Small intestine (tissue), 7 donors: ENCODE measurements around the gene TRIM15. TPM values are rescaled to one million over a fixed set of nuclear protein-coding genes. Genes with fewer than 3 reads are reported as not detected.
A peak's percentile ranks its signal among the peaks of the same experiment; 100 is the strongest.

Experiments
- DNase-seq, 2 donors: peaks; one replicate each; pipeline versions ENCODE4 v3.0.0 to v3.0.0-alpha.2; 2013
- FAIRE-seq: peaks from 2 replicates; lab custom pipeline; 2012; peaks lifted over from hg19 to GRCh38; lab: Jason Lieb, UNC
- H3K27ac ChIP-seq, 3 donors: one replicate each; pipeline ENCODE4 v1.5.1; 2013; ENCODE audit warnings: low read length in 2 of 3, mild to moderate bottlenecking in 2 of 3, control low read depth in 1 of 3, inconsistent platforms in 1 of 3, low read depth in 1 of 3, moderate library complexity in 1 of 3
- H3K27me3 ChIP-seq, 3 donors: one replicate each; pipeline ENCODE4 v1.6.1; 2013; ENCODE audit warnings: low read length in 3 of 3, inconsistent platforms in 1 of 3; ENCODE audit not compliant: control insufficient read depth in 3 of 3, insufficient read depth in 3 of 3
- H3K36me3 ChIP-seq, 3 donors: one replicate each; pipeline ENCODE4 v1.6.1; 2013; ENCODE audit warnings: low read length in 3 of 3, inconsistent platforms in 1 of 3, low read depth in 1 of 3, mild to moderate bottlenecking in 1 of 3, moderate library complexity in 1 of 3; ENCODE audit not compliant: control insufficient read depth in 3 of 3, insufficient read depth in 2 of 3
- H3K4me1 ChIP-seq, 3 donors: one replicate each; pipeline ENCODE4 v1.6.1; 2013; ENCODE audit warnings: low read length in 2 of 3, inconsistent platforms in 1 of 3, low read depth in 1 of 3, mild to moderate bottlenecking in 1 of 3, moderate library complexity in 1 of 3; ENCODE audit not compliant: control insufficient read depth in 3 of 3, insufficient read depth in 2 of 3
- H3K4me3 ChIP-seq, 3 donors: one replicate each; pipeline ENCODE4 v1.5.1; 2013; ENCODE audit warnings: low read length in 3 of 3, control low read depth in 1 of 3, inconsistent platforms in 1 of 3, low read depth in 1 of 3, mild to moderate bottlenecking in 1 of 3, moderate library complexity in 1 of 3
- H3K9me3 ChIP-seq, 2 donors: one replicate each; pipeline ENCODE4 v1.6.1; 2013; ENCODE audit warnings: low read depth in 1 of 2, low read length in 1 of 2; ENCODE audit not compliant: control insufficient read depth in 2 of 2, insufficient read depth in 1 of 2
- WGBS, 3 donors: extraction: QIAGEN DNeasy Blood & Tissue Kit; methylation state at CpG; one replicate each; pipeline ENCODE4 v1.1.7; 2013; 5-methylcytosine and 5-hydroxymethylcytosine counted together
- polyA plus RNA-seq, 4 donors: library from polyadenylated mRNA; stranded (reverse) in 3 of 4; unstranded in 1 of 4; fragments of 200-250 nt in 3 of 4; fragments of 120-200 nt in 1 of 4; gene quantifications; one replicate each; pipeline versions ENCODE4 v1.2.1 to v1.2.3, GENCODE V29; 2013
- donor health status: healthy with polysubstance abuse.
- donor health status: control.
- donor health status: control.
- donor health status: Bipolar disorder and iron deficiency.
- donor health status: healthy.

The TRIM15 gene
- polyA plus RNA-seq, 4 donors = 26.1 to 122 (median 63.3) TPM

DNA sequence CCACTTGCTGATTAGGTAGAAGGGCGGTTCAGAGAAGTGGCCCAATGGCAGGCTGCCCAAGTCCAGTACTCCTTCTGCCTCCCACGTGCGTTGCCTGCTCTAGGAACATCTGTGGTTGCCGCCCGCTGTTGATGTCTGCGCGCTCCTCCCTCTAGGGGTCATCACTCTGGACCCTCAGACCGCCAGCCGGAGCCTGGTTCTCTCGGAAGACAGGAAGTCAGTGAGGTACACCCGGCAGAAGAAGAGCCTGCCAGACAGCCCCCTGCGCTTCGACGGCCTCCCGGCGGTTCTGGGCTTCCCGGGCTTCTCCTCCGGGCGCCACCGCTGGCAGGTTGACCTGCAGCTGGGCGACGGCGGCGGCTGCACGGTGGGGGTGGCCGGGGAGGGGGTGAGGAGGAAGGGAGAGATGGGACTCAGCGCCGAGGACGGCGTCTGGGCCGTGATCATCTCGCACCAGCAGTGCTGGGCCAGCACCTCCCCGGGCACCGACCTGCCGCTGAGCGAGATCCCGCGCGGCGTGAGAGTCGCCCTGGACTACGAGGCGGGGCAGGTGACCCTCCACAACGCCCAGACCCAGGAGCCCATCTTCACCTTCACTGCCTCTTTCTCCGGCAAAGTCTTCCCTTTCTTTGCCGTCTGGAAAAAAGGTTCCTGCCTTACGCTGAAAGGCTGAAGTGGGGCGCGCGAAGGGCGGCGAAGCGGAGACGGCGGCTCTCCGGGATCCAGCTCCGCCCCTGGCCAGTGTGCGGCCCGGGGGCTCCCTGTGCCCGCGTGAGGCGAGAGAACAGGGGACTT lies 8.5 kb downstream of the TRIM15 start:
- peak in 1 of 2 donors; percentile 34 for DNase-seq

DNA sequence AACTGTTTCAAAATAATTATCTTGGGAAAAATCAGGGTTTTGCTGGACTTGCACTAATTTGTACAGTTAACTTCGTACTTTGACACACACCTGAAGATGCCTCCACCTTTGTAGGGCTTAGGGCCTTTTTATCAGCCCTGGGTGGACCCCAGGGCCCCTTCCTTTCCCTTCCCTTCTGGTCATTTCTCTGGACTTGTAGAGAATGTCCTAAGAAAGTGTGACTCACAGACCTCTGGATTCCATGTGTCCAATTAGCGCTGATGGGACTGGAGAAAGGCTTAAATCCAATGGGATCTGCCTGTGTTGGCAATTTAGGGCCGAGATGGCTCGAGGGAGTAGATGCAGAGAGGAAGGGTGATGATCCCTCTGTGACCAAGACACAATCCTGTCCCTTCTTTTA lies 9.3 kb downstream of the TRIM15 start:
- Histone ChIP-seq H3K9me3 (no peaks in the 10 kb centered on the region), H3K4me3 (no peak overlapping the region), H3K4me1 (peaks cover 0 to 20% (median 0%) of the 10 kb centered on the region in 3 donors), H3K27ac (peak overlapping the region in 1 of 3 donors; percentile 66), H3K36me3 (peaks cover 0 to 27% (median 17%) of the 10 kb centered on the region in 3 donors), H3K27me3 (peaks cover 0 to 19% (median 11%) of the 10 kb centered on the region in 3 donors)
- FAIRE-seq = no peak
- WGBS, 3 donors = 83 to 93% (median 88%) methylated on average over 4 of the region's 4 CpGs
- DNase-seq = peak in 1 of 2 donors; percentile 52

More for the DNA sequence above, 8.5 kb downstream of the TRIM15 start:
- Histone ChIP-seq H3K27me3 (peaks cover 0 to 19% (median 11%) of the 10 kb centered on the region in 3 donors), H3K4me3 (peak overlapping the region in 1 of 3 donors; percentile 18), H3K36me3 (peaks cover 0 to 34% (median 22%) of the 10 kb centered on the region in 3 donors), H3K4me1 (peaks cover 0 to 20% (median 0%) of the 10 kb centered on the region in 3 donors), H3K9me3 (no peaks in the 10 kb centered on the region), H3K27ac (peak overlapping the region in 1 of 3 donors; percentile 66)
- FAIRE-seq = no peak
- 24 to 81% (median 47%) methylated on average over 55 to 62 of the region's 62 CpGs for WGBS, 3 donors

DNA sequence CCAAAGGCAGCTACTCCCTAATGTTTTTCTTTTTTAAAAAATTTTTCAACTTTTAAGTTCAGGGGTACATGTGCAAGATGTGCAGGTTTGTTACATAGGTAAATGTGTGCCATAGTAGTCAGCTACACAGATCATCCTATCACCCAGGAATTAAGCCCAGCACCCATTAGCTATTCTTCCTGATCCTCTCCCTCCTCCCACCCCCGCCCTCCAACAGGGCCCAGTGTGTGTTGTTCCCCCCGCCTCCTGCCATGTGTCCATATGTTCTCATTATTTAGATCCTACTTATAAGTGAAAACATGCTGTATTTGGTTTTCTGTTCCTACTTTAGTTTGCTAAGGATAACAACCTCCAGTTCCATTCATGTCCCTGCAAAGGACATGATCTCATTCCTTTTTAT lies 12.4 kb downstream of the TRIM15 start:
- Histone ChIP-seq H3K27me3 (peaks cover 0 to 19% (median 9%) of the 10 kb centered on the region in 3 donors), H3K4me3 (no peak overlapping the region), H3K36me3 (peaks cover 0 to 11% (median 6%) of the 10 kb centered on the region in 3 donors), H3K4me1 (peaks cover 0 to 15% (median 0%) of the 10 kb centered on the region in 3 donors), H3K9me3 (peaks cover 0 to 3% of the 10 kb centered on the region in 2 donors), H3K27ac (no peak overlapping the region)
- WGBS, 3 donors = 84 to 96% (median 86%) methylated on average over 2 of the region's 2 CpGs
- DNase-seq (no peak), FAIRE-seq (no peak)

DNA sequence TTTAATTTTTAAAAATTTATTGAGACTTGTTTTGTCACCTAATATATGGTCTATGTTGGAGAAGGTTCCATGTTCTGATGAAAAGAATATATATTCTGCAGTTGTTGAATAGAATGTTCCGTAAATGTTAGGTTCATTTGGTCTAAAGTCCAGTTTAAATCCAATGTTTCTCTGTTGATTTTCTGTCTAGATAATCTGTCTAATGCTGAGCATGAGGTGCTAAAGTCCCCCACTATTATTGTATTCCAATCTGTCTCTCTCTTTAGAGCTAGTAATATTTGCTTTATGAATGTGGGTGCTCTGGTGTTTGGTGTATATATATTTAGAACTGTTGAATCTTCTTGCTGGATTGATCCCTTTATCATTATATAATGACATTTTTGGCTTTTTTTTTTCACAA lies 15.5 kb downstream of the TRIM15 start:
- no peaks in the 10 kb centered on the region for H3K36me3 ChIP-seq
- H3K4me3 ChIP-seq = no peak overlapping the region
- H3K4me1 ChIP-seq = no peaks in the 10 kb centered on the region
- 13 to 80% (median 48%) methylated on average over 1 of the region's 1 CpG for WGBS, 3 donors
- no peak for DNase-seq
- peaks cover 0 to 5% (median 4%) of the 10 kb centered on the region in 3 donors for H3K27me3 ChIP-seq
- peaks cover 0 to 8% of the 10 kb centered on the region in 2 donors for H3K9me3 ChIP-seq
- no peak overlapping the region for H3K27ac ChIP-seq
- no peak for FAIRE-seq

DNA sequence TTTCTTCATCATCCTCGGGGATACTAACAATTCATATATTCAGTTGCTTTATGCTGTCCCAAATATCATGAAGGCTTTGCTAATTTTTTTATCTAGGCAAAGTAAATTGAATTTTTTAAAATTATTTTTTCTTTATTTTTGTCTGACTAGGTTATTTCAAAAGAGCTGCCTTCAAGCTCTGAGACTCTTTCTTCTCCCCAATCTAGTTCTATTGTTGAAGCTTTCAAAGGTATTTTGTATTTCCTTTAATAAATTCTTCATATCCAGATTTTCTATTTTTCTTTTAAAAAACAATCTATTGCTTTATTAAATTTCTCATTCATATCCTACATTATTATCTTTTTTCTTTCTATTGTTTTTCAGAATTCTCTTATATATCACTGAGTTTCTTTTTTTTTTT lies 16.8 kb downstream of the TRIM15 start:
- Histone ChIP-seq H3K36me3 (peaks cover 0 to 10% (median 2%) of the 10 kb centered on the region in 3 donors), H3K9me3 (peaks cover 0 to 8% of the 10 kb centered on the region in 2 donors), H3K27me3 (peaks cover 0 to 3% (median 1%) of the 10 kb centered on the region in 3 donors), H3K4me3 (no peak overlapping the region), H3K27ac (no peak overlapping the region), H3K4me1 (no peaks in the 10 kb centered on the region)
- FAIRE-seq = no peak
- 88 to 100% (median 94%) methylated on average over 1 of the region's 1 CpG for WGBS, 3 donors
- DNase-seq = no peak

DNA sequence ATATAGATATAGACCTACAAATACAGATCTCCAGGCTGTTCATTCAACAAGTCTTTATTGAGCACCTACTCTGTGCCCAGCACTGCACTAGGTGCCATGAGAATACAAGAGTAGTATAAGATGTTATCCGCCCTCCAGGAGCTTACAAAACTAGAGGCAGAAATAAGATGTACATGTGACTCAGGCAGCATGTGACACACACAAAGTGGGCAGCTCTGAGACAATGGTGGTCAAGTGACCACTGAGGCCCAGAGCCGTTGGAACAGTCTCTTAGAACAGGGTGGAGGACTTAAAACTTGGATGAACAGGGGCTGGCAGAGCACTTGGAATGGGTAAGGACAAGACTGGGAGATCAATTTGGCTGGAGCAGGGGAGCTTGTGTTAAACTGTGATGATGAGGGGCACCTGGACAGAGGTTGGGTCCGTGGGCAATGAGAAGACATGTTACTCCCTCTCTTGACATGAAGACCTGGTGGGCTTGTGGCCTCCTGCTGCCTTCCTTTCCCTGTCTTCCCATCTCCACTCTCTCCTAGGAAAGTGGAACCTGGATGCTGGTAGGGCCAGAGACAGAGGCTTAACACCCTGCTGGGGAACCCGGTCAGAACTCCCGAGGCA lies 21.2 kb downstream of the TRIM15 start:
- Histone ChIP-seq H3K27me3 (no peaks in the 10 kb centered on the region), H3K4me3 (no peak overlapping the region), H3K36me3 (peaks cover 17 to 36% (median 25%) of the 10 kb centered on the region in 3 donors), H3K27ac (no peak overlapping the region), H3K4me1 (no peaks in the 10 kb centered on the region), H3K9me3 (peaks cover 0 to 8% of the 10 kb centered on the region in 2 donors)
- 62 to 87% (median 87%) methylated on average over 5 of the region's 5 CpGs for WGBS, 3 donors
- FAIRE-seq (no peak), DNase-seq (no peak)

DNA sequence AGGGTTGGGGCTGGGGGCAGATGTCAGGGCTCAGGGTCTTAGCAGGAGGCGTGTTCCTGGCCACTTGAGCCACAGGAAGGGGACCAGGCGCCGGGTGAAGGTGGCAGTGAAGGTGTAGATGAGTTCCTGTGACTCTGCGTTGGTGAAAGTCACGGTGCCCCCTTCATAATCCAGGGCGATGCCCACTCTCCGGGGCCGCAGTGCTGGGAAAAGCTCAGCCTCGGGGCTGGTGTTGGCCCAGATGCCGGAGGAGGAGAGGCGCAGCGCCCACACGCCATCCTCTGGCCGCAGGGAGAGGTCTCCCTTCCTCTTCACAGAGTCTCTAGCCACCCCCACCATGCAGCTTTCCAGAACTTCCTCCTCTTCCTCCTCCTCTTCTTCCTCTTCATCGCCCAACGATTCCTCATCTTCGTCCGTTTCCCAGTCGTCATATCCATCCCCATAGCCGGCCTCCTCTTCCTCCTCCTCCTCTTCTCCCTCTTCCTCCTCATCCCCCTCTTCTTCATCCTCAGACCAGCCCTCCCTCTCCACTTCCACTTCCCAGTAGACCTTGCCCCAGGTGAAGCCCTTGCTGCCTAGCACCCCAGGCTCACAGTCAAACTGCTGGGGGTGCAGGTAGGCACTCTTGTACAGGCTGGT lies 22.6 kb downstream of the TRIM15 start:
- Histone ChIP-seq H3K9me3 (peaks cover 0 to 5% of the 10 kb centered on the region in 2 donors), H3K4me1 (no peaks in the 10 kb centered on the region), H3K27ac (no peak overlapping the region), H3K36me3 (peaks cover 20 to 49% (median 33%) of the 10 kb centered on the region in 3 donors), H3K27me3 (no peaks in the 10 kb centered on the region), H3K4me3 (no peak overlapping the region)
- FAIRE-seq (no peak), DNase-seq (no peak)
- 92 to 95% (median 94%) methylated on average over 17 to 20 of the region's 20 CpGs for WGBS, 3 donors

DNA sequence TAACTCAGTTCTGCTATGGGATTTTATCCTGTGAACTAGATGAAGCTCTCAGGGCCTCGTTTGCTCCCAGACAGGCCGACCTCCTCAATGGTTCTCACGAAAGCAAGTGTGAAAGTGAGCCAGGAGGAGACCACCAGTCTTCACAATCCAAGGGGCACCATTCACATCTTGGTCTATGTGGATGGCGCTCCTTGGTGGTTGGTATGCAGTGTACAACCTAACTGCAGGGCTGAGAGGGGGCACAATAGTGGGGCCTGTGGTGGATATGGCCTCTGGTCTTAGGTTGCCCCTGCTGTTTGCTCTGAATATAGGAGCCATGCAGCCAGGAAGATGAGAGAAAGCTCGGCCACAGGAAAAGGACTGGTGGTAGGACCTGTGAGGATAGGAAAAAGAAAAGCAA lies 25.2 kb downstream of the TRIM15 start:
- Histone ChIP-seq H3K4me3 (no peak overlapping the region), H3K36me3 (peaks cover 32 to 63% (median 41%) of the 10 kb centered on the region in 3 donors), H3K4me1 (no peaks in the 10 kb centered on the region), H3K27me3 (no peaks in the 10 kb centered on the region), H3K27ac (no peak overlapping the region), H3K9me3 (no peaks in the 10 kb centered on the region)
- WGBS, 3 donors = 96 to 99% (median 98%) methylated on average over 5 of the region's 5 CpGs
- DNase-seq = no peak
- FAIRE-seq = no peak
